A673 (cell line): Measurements from ENCODE around the gene ABCC10. TPM values are rescaled to one million over a fixed set of nuclear protein-coding genes. Genes with fewer than 3 reads are reported as not detected.

ENCODE experiments used
- BruUV-seq: library from RNA; stranded (reverse); fragments of 400-500 nt; replicated peaks from 2 replicates; lab custom pipeline; 2021; lab: Mats Ljungman, UMichigan
- CTCF ChIA-PET: fragments of 300-600 bp; sonication (Branson Sonifier 250); formaldehyde crosslinking; loops from one replicate; lab custom pipeline; 2022; ENCODE audit warnings: antibody characterized with exemption; lab: Charles Lee
- POLR2A ChIA-PET: fragments of 300-600 bp; sonication (Branson Sonifier 250); formaldehyde crosslinking; loops from one replicate; lab custom pipeline; 2022; ENCODE audit warnings: antibody characterized with exemption; ENCODE audit not compliant: low non-redundant PET; lab: Charles Lee
- DNase-seq: peaks from one replicate; pipeline ENCODE4 v3.0.0-alpha.2; 2015; ENCODE audit warnings: low spot score
- H3K27ac ChIP-seq: fragments of 200-600 bp; sonication (generic); 2 replicates; pipeline ENCODE4 v1.5.1; 2016; ENCODE audit warnings: mixed run types, low read depth, mild to moderate bottlenecking, mixed read lengths, antibody characterized with exemption, low read length; ENCODE audit not compliant: poor library complexity, severe bottlenecking
- H3K27me3 ChIP-seq: fragments of 200-600 bp; sonication (generic); replicated peaks from 2 replicates; pipeline ENCODE4 v1.6.1; 2017; ENCODE audit warnings: mixed run types, low read depth, mild to moderate bottlenecking, mixed read lengths, antibody characterized with exemption, low read length; ENCODE audit not compliant: insufficient read depth, poor library complexity
- H3K36me3 ChIP-seq: fragments of 200-600 bp; sonication (generic); 2 replicates; pipeline ENCODE4 v1.6.1; 2016; ENCODE audit warnings: mixed run types, mild to moderate bottlenecking, mixed read lengths, antibody characterized with exemption, low read length; ENCODE audit not compliant: insufficient read depth, poor library complexity, severe bottlenecking
- H3K4me1 ChIP-seq: fragments of 200-600 bp; sonication (generic); 2 replicates; pipeline ENCODE4 v1.6.1; 2017; ENCODE audit warnings: mixed run types, mild to moderate bottlenecking, mixed read lengths, antibody characterized with exemption, low read length; ENCODE audit not compliant: insufficient read depth, poor library complexity, severe bottlenecking
- H3K4me3 ChIP-seq: fragments of 200-600 bp; sonication (generic); 2 replicates; pipeline ENCODE4 v1.5.1; 2016; ENCODE audit warnings: low read depth, mixed run types, mild to moderate bottlenecking, mixed read lengths, low read length; ENCODE audit not compliant: poor library complexity, severe bottlenecking
- H3K9me3 ChIP-seq: fragments of 200-600 bp; sonication (generic); 2 replicates; pipeline ENCODE4 v1.6.1; 2016; ENCODE audit warnings: mixed run types, low read depth, mild to moderate bottlenecking, mixed read lengths, antibody characterized with exemption, low read length; ENCODE audit not compliant: poor library complexity, severe bottlenecking
- CTCF ChIP-seq: fragments of 300-800, 200-600 bp; sonication (generic); conservative IDR thresholded peaks from 2 replicates; pipeline ENCODE4 v1.5.1; 2017; ENCODE audit warnings: low read depth, mild to moderate bottlenecking, antibody characterized with exemption, low read length, moderate library complexity, mixed read lengths
- EZH2 ChIP-seq: fragments of 200-600 bp; sonication (generic); IDR thresholded peaks from 2 replicates; pipeline ENCODE4 v1.6.1; 2017; ENCODE audit warnings: borderline replicate concordance, low read depth, mild to moderate bottlenecking, mixed read lengths, antibody characterized with exemption, low read length; ENCODE audit not compliant: poor library complexity, severe bottlenecking
- intact Hi-C: fragments of 100-400 bp; cut with micrococcal nuclease; formaldehyde crosslinking; loops from one replicate; pipeline ENCODE4 v1.10.0; 2022; ENCODE audit not compliant: unreplicated experiment
- total RNA-seq: library from RNA; stranded (reverse); gene quantifications from 2 replicates; pipeline ENCODE4 v1.2.3, GENCODE V29; 2021

The ABCC10 gene
- total RNA-seq, 1 experiment from 2014 or later = 46.4 TPM

GRCh38 chr6:43454696-43455530, 27.6 kb downstream of the ABCC10 start:
- intact Hi-C loops = no loop called here
- no peak for TF ChIP-seq EZH2
- peak; percentile 38 for TF ChIP-seq CTCF
- Histone ChIP-seq H3K27me3 (no peaks in the 10 kb centered on the region), H3K4me1 (peaks cover 10% of the 10 kb centered on the region), H3K9me3 (no peaks in the 10 kb centered on the region), H3K36me3 (peaks cover 5% of the 10 kb centered on the region), H3K27ac (no peak overlapping the region), H3K4me3 (peak overlapping the region; percentile 47)
- ChIA-PET POLR2A (no interaction called here), CTCF (interaction anchor here (0.6 to 2.0 kb wide), 3 partner anchors 25 to 55 kb away, joined by 3 to 10 read pairs (median 4); partner anchors contain the start of gene LRRC73)
- peak; percentile 36 for DNase-seq
- BruUV-seq = no TSS peak

GRCh38 chr6:43455531-43456428, 28.4 kb downstream of the ABCC10 start, which contains the start of gene DLK2:
Gene DLK2 (minus strand): TSS chr6:43455548. CDS start chr6:43454825, 723 bp downstream.
- POLR2A ChIA-PET = no interaction called here

More at GRCh38 chr6:43455531-43456428, 28.4 kb downstream of the ABCC10 start, which contains the start of gene DLK2:
- CTCF ChIA-PET = interaction anchor here (0.6 to 2.0 kb wide), 5 partner anchors 25 to 54 kb away, joined by 3 to 10 read pairs (median 4); partner anchors contain the start of genes ABCC10 and LRRC73
- intact Hi-C loops = loop anchor here (1.0 kb wide), 1 partner anchor 51 kb away; no protein-coding TSS in a partner anchor
- DNase-seq = peak; percentile 46
- Histone ChIP-seq H3K4me1 (peaks cover 10% of the 10 kb centered on the region), H3K36me3 (no peaks in the 10 kb centered on the region), H3K4me3 (peak within 1 kb of the TSS; percentile 47), H3K27ac (no peak within 1 kb of the TSS), H3K9me3 (no peaks in the 10 kb centered on the region), H3K27me3 (no peaks in the 10 kb centered on the region)
- BruUV-seq = no TSS peak
- no peak for TF ChIP-seq CTCF
- TF ChIP-seq EZH2 = no peak
